IMR-90 (cell line): ENCODE data around the gene TBC1D3C.
"Not testable (repeated sequence)": the region's sequence is repeated elsewhere in the genome, so short reads cannot be mapped to it uniquely, and the experiment has no call there.

Experiments used
- CEBPB ChIP-seq: IDR thresholded peaks from 2 replicates; pipeline ENCODE4 v1.6.1; 2012; ENCODE audit warnings: low read depth, low read length, improper control_type of control experiment
- CHD1 ChIP-seq: IDR thresholded peaks from 2 replicates; pipeline ENCODE4 v1.6.1; 2012; ENCODE audit warnings: low read depth, low read length, improper control_type of control experiment
- FOS ChIP-seq: fragments of 150-350 bp; IDR thresholded peaks from 2 replicates; pipeline ENCODE4 v1.6.1; 2016; ENCODE audit warnings: low read depth, low read length
- POLR2A ChIP-seq: IDR thresholded peaks from 2 replicates; pipeline ENCODE4 v1.6.1; 2012; ENCODE audit warnings: mild to moderate bottlenecking, low read depth, low read length
- RAD21 ChIP-seq: IDR thresholded peaks from 2 replicates; pipeline ENCODE4 v1.6.1; 2012; ENCODE audit warnings: low read length, improper control_type of control experiment
- RCOR1 ChIP-seq: IDR thresholded peaks from 2 replicates; pipeline ENCODE4 v1.6.1; 2012; ENCODE audit warnings: mild to moderate bottlenecking, low read length, improper control_type of control experiment; ENCODE audit not compliant: insufficient replicate concordance
- TF ChIP-seq, protein P1 (sequence below): conservative IDR thresholded peaks from 2 replicates; pipeline ENCODE4 v1.5.1; 2012; ENCODE audit warnings: mild to moderate bottlenecking, low read depth, low read length, improper control_type of control experiment
- TF ChIP-seq, protein P2 (sequence below): fragments of 150-350 bp; IDR thresholded peaks from 2 replicates; pipeline ENCODE4 v1.6.1; 2017; ENCODE audit warnings: mild to moderate bottlenecking, antibody characterized with exemption, low read length, low read depth

DNA sequence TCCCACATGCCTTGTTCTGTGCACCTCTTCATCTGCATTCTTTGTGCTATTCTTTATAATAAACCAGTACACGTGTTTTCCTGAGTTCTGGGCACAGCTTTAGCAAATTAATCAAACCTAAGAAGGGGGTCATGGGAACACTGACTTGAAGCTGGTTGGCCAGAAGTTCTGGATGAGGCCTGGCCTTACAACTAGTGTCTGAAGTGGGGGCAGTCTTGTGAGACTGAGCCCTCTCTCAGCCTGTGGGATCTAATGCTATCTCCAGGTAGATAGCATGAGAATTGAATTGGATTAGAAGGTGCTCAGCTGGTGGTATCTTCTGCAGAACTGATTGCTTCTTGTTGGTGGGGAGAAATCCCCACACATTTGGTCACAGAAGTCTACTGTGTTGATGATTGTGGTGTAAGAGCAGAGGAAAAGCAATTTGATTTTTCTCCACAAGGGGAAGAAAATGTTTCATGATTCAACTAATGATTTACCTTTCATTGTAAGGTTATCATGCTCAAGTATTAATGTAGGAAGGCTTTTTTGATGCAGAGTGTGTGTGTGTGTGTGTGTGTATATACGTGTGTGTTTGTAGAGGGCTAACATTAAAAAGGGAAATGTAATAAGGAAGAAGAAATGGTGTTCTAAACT lies 25.7 kb upstream of the TBC1D3C start:
- TF ChIP-seq, protein P1, sequence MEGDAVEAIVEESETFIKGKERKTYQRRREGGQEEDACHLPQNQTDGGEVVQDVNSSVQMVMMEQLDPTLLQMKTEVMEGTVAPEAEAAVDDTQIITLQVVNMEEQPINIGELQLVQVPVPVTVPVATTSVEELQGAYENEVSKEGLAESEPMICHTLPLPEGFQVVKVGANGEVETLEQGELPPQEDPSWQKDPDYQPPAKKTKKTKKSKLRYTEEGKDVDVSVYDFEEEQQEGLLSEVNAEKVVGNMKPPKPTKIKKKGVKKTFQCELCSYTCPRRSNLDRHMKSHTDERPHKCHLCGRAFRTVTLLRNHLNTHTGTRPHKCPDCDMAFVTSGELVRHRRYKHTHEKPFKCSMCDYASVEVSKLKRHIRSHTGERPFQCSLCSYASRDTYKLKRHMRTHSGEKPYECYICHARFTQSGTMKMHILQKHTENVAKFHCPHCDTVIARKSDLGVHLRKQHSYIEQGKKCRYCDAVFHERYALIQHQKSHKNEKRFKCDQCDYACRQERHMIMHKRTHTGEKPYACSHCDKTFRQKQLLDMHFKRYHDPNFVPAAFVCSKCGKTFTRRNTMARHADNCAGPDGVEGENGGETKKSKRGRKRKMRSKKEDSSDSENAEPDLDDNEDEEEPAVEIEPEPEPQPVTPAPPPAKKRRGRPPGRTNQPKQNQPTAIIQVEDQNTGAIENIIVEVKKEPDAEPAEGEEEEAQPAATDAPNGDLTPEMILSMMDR: not testable (repeated sequence)
- not testable (repeated sequence) for TF ChIP-seq POLR2A, FOS, RAD21, RCOR1, CEBPB, CHD1
- TF ChIP-seq, protein P2, sequence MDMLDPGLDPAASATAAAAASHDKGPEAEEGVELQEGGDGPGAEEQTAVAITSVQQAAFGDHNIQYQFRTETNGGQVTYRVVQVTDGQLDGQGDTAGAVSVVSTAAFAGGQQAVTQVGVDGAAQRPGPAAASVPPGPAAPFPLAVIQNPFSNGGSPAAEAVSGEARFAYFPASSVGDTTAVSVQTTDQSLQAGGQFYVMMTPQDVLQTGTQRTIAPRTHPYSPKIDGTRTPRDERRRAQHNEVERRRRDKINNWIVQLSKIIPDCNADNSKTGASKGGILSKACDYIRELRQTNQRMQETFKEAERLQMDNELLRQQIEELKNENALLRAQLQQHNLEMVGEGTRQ: not testable (repeated sequence)
